GM12892 (cell line): Measurements from ENCODE around the gene SOX5.

ENCODE experiments used
- POLR2A ChIP-seq: IDR thresholded peaks from 2 replicates; pipeline ENCODE4 v1.6.1; 2011; ENCODE audit warnings: low read depth, low read length, control low read depth
- POLR2AphosphoS5 ChIP-seq: IDR thresholded peaks from 2 replicates; pipeline ENCODE4 v1.6.1; 2011; ENCODE audit warnings: low read depth, low read length, control low read depth
- TAF1 ChIP-seq: IDR thresholded peaks from 2 replicates; pipeline ENCODE4 v1.6.1; 2011; ENCODE audit warnings: low read depth, mild to moderate bottlenecking, control low read depth, low read length, borderline replicate concordance

DNA sequence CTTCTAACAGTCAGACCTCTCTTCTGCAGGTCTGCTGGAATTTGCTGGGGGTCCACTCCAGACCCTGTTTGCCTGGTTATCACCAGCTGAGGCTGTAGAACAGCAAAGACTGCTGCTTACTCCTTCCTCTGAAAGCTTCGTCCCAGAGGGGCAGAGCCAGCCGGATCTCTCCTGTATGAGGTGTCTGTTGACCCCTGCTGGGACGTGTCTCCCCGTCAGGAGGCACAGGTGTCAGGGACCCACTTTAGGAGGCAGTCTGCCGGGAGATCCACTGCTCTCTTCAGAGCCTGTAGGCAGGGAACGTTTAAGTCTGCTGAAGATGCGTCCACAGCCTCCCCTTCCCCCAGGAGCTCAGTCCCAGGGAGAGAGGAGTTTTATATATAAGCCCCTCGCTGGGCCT, 125.1 kb downstream of the SOX5 start:
- TF ChIP-seq TAF1 = no peak
- TF ChIP-seq POLR2AphosphoS5 = no peak
- no peak for TF ChIP-seq POLR2A
